Neural cell (in vitro differentiated cells): ENCODE data around the gene MYO18B.

ENCODE experiments used
- CTCF ChIP-seq: fragments of 450-650 bp; IDR thresholded peaks from 2 replicates; pipeline ENCODE4 v1.5.1; 2014; ENCODE audit warnings: antibody characterized with exemption, mild to moderate bottlenecking, moderate library complexity; ENCODE audit not compliant: poor library complexity, severe bottlenecking
- EP300 ChIP-seq: fragments of 450-650 bp; conservative IDR thresholded peaks from 2 replicates; pipeline ENCODE4 v1.6.1; 2014; ENCODE audit warnings: antibody characterized with exemption, mild to moderate bottlenecking, moderate library complexity; ENCODE audit not compliant: poor library complexity, severe bottlenecking
- POLR2AphosphoS5 ChIP-seq: IDR thresholded peaks from 2 replicates; pipeline ENCODE4 v1.6.1; 2012
- TAF1 ChIP-seq: IDR thresholded peaks from 2 replicates; pipeline ENCODE4 v1.6.1; 2012; ENCODE audit warnings: low read depth

- no peak for TF ChIP-seq CTCF
- TF ChIP-seq TAF1: no peak
- TF ChIP-seq EP300: no peak
- no peak for TF ChIP-seq POLR2AphosphoS5
These were observed 161.3 kb downstream of the MYO18B start for GRCh38 chr22:25903294-25903693.
